Measurements from ENCODE around the gene PIK3C2G.
"Not testable (repeated sequence)": the region's sequence is repeated elsewhere in the genome, so short reads cannot be mapped to it uniquely, and the experiment has no call there.

Gene PIK3C2G

GRCh38 chr12:18689771-18690170 lies 428.5 kb downstream of the PIK3C2G start:
- H3K27me3 Mint-ChIP-seq: no peaks in the 10 kb centered on the region
- H3K27ac Mint-ChIP-seq: no peak overlapping the region
- no peaks in the 10 kb centered on the region for H3K4me1 Mint-ChIP-seq
- H3K36me3 Mint-ChIP-seq: no peaks in the 10 kb centered on the region
- no peak for DNase-seq
- CTCF ChIA-PET: no interaction called here
- peaks cover 21% of the 10 kb centered on the region for H3K9me3 Mint-ChIP-seq
- no peak overlapping the region for H3K4me3 Mint-ChIP-seq

GRCh38 chr12:18690653-18691052 lies 429.3 kb downstream of the PIK3C2G start:
- no peaks in the 10 kb centered on the region for H3K36me3 Mint-ChIP-seq
- no peaks in the 10 kb centered on the region for H3K27me3 Mint-ChIP-seq
- no peaks in the 10 kb centered on the region for H3K4me1 Mint-ChIP-seq
- H3K9me3 Mint-ChIP-seq: peaks cover 21% of the 10 kb centered on the region
- CTCF ChIA-PET: no interaction called here
- DNase-seq: no peak
- H3K4me3 Mint-ChIP-seq: no peak overlapping the region
- no peak overlapping the region for H3K27ac Mint-ChIP-seq

- H3K4me1 Mint-ChIP-seq, CTCF ChIA-PET, DNase-seq, H3K4me3 Mint-ChIP-seq, H3K27me3 Mint-ChIP-seq, H3K36me3 Mint-ChIP-seq, H3K27ac Mint-ChIP-seq: not testable (repeated sequence)
- peaks cover 19% of the 10 kb centered on the region for H3K9me3 Mint-ChIP-seq
These were observed 432.7 kb downstream of the PIK3C2G start for GRCh38 chr12:18693986-18694385.

- no peaks in the 10 kb centered on the region for H3K27me3 Mint-ChIP-seq
- no peak overlapping the region for H3K27ac Mint-ChIP-seq
- CTCF ChIA-PET: no interaction called here
- no peaks in the 10 kb centered on the region for H3K4me1 Mint-ChIP-seq
- H3K9me3 Mint-ChIP-seq: peaks cover 7% of the 10 kb centered on the region
- H3K4me3 Mint-ChIP-seq: no peak overlapping the region
- H3K36me3 Mint-ChIP-seq: no peaks in the 10 kb centered on the region
- no peak for DNase-seq
These were observed 435.8 kb downstream of the PIK3C2G start for GRCh38 chr12:18696971-18697602.
